ENCODE results near the gene LGALS8. TPM values are rescaled to one million over a fixed set of nuclear protein-coding genes. Genes with fewer than 3 reads are reported as not detected.

The LGALS8 gene
- polyA plus RNA-seq, 2 of the 4 experiments (the other 2 are of a cell fraction): 32.3 to 61.3 TPM

GRCh38 chr1:236501093-236501492, 22.7 kb upstream of the LGALS8 start:
- Histone ChIP-seq H3K27ac (peak overlapping the region in 1 of 2 experiments; percentile 20; a peak in 1 of 6 replicates), H3K4me1 (peaks cover 13% of the 10 kb centered on the region), H3K9me3 (no peaks in the 10 kb centered on the region), H3K4me2 (no peak overlapping the region), H3K4me3 (no peak overlapping the region)
- 89% methylated on average over 6 of the region's 6 CpGs for WGBS (ENCODE audit: missing lambda C conversion rate)
- ATAC-seq (no peak), FAIRE-seq (no peak), DNase-seq (ENCODE audit: low read depth in 1 of 2, low spot score in 1 of 2) (no peak)
- TF ChIP-seq USF2 (IDR thresholded peaks at IDR 0.05): no peak
- TF ChIP-seq KDM1A (IDR thresholded peaks at IDR 0.05; ENCODE audit: low read depth): no peak
- TF ChIP-seq RARB (CRISPR knock-in tag; IDR thresholded peaks at IDR 0.05): no peak
- no peak for TF ChIP-seq CBX8 (IDR thresholded peaks at IDR 0.05)
- no peak for TF ChIP-seq EHMT2 (IDR thresholded peaks at IDR 0.05; ENCODE audit: low read depth)
- no peak for TF ChIP-seq SMC3 (IDR thresholded peaks at IDR 0.05)
- TF ChIP-seq CEBPB (IDR thresholded peaks at IDR 0.05): no peak
- no peak for TF ChIP-seq REST (IDR thresholded peaks at IDR 0.05)
- TF ChIP-seq CTCF (IDR thresholded peaks at IDR 0.05): no peak
- no peak for TF ChIP-seq EHF (CRISPR knock-in tag; IDR thresholded peaks at IDR 0.05)
- no peak for TF ChIP-seq FOSL2 (IDR thresholded peaks at IDR 0.05)
- TF ChIP-seq FOSL2 (CRISPR knock-in tag; IDR thresholded peaks at IDR 0.05): no peak
- no peak for TF ChIP-seq ZC3H11A (IDR thresholded peaks at IDR 0.05)
- TF ChIP-seq POLR2A (IDR thresholded peaks at IDR 0.05; ENCODE audit: low read length): no peak
- CTCF ChIA-PET: interaction anchor here (1.2 to 2.0 kb wide), 3 partner anchors 9 to 397 kb away, joined by 5 to 7 read pairs (median 5); no protein-coding TSS in a partner anchor
- POLR2A ChIA-PET: no interaction called here

GRCh38 chr1:236502579-236502971, 21.2 kb upstream of the LGALS8 start:
- peak overlapping the region; percentile 27; the same call in 2 of the 3 replicates for H3K4me3 ChIP-seq
- no peak for TF ChIP-seq FOSL2 (IDR thresholded peaks at IDR 0.05)
- TF ChIP-seq FOSL2 (CRISPR knock-in tag; IDR thresholded peaks at IDR 0.05): peak; percentile 13; the same call in 1 of the 2 replicates
- TF ChIP-seq GATA3 (IDR thresholded peaks at IDR 0.05; ENCODE audit: borderline replicate concordance): no peak
- TF ChIP-seq MAX (IDR thresholded peaks at IDR 0.05): 0 out of 2 replicates have a peak, but pooled peaks have one; percentile 27
- TF ChIP-seq CEBPB (IDR thresholded peaks at IDR 0.05): no peak
- TF ChIP-seq PHF8 (IDR thresholded peaks at IDR 0.05; ENCODE audit: borderline replicate concordance, low read depth): no peak
- TF ChIP-seq CBX2 (IDR thresholded peaks at IDR 0.05; ENCODE audit: borderline replicate concordance, low read depth): no peak
- TF ChIP-seq HDAC2 (IDR thresholded peaks at IDR 0.05): peak; percentile 95
- TF ChIP-seq FOXS1 (CRISPR knock-in tag; IDR thresholded peaks at IDR 0.05): 0 out of 2 replicates have a peak, but pooled peaks have one; percentile 35
- no peak for TF ChIP-seq PBX3 (IDR thresholded peaks at IDR 0.05)
- no peak for TF ChIP-seq MAZ (IDR thresholded peaks at IDR 0.05; ENCODE audit: borderline replicate concordance, low read depth, low read length)
- peak overlapping the region; percentile 81 for H3K4me2 ChIP-seq
- DNase-seq (ENCODE audit: low read depth in 1 of 2, low spot score in 1 of 2): peak in 1 of 2 experiments; percentile 70
- H3K9me3 ChIP-seq: no peaks in the 10 kb centered on the region
- FAIRE-seq: no peak
- 2% methylated on average over 2 of the region's 2 CpGs for WGBS (ENCODE audit: missing lambda C conversion rate)
- H3K4me1 ChIP-seq: peaks cover 17% of the 10 kb centered on the region
- CTCF ChIA-PET: interaction anchor here (0.6 to 2.0 kb wide), 6 partner anchors 8 to 394 kb away, joined by 3 to 8 read pairs (median 4); partner anchors contain the start of gene LGALS8
- POLR2A ChIA-PET: interaction anchor here (0.7 to 1.1 kb wide), 3 partner anchors 15 to 118 kb away, joined by 3 to 10 read pairs (median 3); no protein-coding TSS in a partner anchor
- peak overlapping the region; percentile 76 to 83 for H3K27ac ChIP-seq
- peak in 1 of 2 experiments; percentile 21; a peak in 2 of 6 replicates for ATAC-seq

Data from A549 (cell line).